GM18951 (cell line): ENCODE results near the gene EVI2A.
A peak's percentile ranks its signal among the peaks of the same experiment; 100 is the strongest.
"Not testable (repeated sequence)": the region's sequence is repeated elsewhere in the genome, so short reads cannot be mapped to it uniquely, and the experiment has no call there.

Experiments used
- POLR2A ChIP-seq: IDR thresholded peaks from 4 replicates; pipeline ENCODE4 v1.6.1; 2011; ENCODE audit warnings: mild to moderate bottlenecking; ENCODE audit not compliant: insufficient read length, insufficient read depth; ENCODE audit errors: extremely low read depth
- in situ Hi-C: fragments of 300-500 bp; cut with MboI; formaldehyde crosslinking; loops from one replicate; pipeline ENCODE4 v1.12.0; 2022; ENCODE audit warnings: low sequenced_read_pairs, mixed read lengths, inconsistent platforms; ENCODE audit not compliant: unreplicated experiment

Gene EVI2A

DNA sequence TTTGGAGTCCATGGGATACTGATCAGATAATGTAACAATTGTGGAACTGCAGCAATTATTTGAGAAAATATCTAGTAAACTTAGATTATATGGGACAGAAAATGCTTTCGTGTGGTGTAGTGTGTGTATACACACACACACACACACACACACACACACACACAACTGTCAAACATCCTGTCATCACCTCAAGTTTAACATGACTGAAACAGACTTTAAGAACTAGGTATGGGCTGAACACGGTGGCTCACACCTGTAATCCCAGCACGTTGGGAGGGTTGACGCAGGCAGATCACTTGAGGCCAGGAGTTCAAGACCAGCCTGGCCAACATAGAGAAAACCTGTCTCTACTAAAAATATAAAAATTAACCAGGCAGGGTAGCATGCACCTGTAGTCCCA lies 544 bp upstream of the EVI2A start:
- no peak for TF ChIP-seq POLR2A
- in situ Hi-C loops, result no loop called here

DNA sequence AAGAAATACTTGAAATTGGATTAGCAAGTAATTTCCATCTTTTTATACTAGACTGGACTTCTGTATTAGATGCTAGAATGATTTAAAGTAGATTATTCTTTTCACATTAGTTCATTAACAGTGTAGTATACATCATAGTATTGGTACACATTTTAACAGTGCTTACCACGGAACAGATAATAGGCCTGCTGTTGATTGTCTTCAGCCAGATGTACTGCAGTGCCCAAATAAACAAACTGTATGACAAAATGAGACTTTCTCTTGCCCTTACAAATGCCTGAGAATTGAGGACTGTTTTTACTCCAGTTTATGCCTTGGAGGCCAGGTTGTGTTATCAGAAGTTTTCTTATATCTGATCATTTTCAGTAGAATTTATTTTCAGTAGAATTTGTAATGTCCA lies 631 bp downstream of the EVI2A start:
- in situ Hi-C loops, result no loop called here
- no peak for TF ChIP-seq POLR2A

DNA sequence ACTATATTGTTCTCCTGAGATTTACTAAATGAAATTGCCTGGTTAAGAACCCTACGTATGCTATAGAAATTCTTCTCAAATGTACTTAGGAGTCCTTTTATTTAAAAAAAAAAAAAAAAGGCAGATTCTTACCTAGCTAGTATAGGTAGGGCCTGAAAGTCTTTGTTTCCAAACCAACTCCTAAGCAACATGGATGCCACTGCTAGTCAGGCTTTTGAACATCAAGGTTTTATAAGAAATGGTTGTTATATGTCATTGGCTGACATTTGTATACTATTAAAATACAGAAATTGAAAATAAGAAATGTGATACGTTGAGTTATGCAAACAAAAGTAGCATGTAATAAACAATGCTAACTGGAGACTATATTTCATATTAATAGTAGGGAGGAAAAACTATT lies 1.2 kb downstream of the EVI2A start:
- TF ChIP-seq POLR2A, result no peak
- in situ Hi-C loops, result no loop called here

DNA sequence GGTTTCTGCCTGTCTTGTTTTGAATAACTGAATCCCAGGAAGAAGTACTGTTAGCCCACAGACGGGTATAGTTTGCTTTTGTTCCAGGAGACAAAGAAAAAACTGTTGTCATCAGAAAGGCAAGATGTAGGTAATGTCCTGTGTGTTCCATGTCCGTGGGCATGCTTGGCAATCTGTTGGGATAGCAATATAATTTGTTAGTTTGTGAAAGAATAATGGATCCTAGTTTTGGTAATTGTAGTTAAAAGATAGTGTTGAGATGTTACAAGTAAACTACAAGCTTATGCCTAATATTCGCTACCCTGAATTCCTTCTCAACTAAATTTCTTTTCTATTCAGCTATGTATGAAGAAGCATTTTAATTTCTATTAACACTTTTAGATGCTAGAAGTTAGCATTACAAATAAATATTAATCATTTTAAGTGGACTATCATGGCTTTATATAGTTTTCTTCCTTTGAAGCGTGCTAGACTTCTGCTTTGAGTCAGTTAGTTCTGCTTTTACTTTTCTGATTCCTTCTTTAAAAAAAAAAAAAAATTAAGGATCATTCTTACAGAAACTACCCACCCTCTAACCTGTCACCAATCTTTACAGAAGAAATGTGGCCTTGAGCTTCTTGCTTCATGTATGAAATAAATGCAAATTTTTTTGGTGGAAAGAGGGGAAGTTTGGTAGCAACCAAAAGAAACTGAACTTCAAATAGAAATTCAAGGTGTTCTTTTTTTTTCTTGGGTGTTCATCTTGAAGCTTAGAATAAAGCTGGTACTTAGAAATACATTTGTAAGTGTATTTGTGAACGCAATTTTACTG lies 2.4 kb downstream of the EVI2A start:
- in situ Hi-C loops, result no loop called here

DNA sequence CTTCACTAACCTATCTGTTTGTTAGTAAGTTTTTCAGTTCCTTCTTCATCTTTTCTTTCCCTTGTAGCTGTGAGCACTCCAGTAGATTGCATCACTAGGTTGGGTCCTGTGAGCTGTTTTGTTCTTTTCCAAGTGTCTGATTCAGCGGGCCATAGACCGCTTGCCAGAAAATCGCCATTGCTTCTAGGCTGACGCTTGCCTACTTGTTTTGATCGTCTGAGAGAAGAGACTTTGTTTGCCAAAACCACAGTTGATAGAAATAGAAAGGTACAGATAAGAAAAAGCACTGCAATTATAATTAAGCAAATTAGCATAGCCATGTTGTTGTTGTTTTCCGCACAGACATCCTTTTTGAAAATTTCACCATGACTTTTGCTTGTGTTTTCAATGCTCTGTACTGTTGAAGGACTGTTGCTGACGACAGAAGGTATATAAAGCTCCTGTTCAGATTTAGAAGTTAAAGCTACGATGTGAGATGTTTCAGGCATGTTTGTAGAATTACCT lies 3.1 kb downstream of the EVI2A start:
- peak; percentile 49 for TF ChIP-seq POLR2A
- in situ Hi-C loops, result no loop called here

More for the DNA sequence above, 2.4 kb downstream of the EVI2A start:
- peak; percentile 17 for TF ChIP-seq POLR2A

DNA sequence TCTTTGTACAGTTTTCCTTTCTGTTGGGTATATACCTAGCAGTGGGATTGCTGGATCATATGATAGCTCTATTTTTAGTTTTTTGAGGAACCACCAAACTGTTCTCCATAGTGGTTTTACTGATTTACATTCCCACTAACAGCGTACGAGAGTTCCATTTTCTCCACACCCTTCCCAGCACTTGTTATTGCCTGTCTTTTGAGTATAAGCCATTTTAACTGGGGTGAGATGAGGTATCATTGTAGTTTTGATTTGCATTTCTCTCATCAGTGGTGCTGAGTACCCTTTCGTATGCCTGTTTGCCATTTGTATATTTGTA lies 6.7 kb downstream of the EVI2A start:
- in situ Hi-C loops, result no loop called here
- no peak for TF ChIP-seq POLR2A

DNA sequence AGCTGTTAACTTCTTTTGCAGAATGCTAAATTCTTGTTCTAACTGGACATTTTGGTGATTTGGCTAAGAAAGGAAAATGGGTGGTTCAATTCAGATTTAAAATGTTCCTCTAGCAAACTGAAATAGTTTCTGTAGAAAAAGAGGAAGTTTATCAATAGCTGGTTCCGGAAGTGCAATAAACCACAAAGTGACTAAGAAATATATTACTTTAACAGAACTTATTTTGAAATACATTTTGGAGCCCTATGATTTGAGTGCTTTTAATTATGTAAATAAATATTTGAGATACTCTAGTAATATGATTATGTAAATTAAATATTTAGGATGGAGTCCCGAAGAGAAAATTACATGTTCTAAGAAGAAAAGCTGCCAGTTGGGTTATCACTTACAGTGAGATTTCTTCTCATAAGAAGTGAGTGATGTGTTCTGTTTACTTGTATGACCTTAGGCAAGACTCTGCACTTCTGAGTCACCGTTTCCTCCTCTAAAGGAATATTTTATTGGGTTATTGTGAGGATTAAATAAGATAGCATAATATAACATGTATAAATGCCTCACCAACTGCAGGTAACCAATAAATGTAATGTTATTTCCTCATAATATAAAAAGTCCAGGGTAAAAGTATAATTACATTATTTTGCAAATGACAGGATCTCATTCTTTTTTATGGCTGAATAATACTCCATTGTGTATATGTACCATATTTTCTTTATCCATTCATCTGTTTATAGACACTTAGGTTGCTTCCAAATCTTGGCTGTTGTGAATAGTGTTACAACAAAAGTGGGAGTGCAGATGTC lies 7.2 kb downstream of the EVI2A start, which contains the start of gene EVI2B:
Gene EVI2B, minus strand, starts transcription at position 73 of the 800 bp plus-strand sequence. CDS start 8,445 bp downstream, outside the sequence.
- in situ Hi-C loops, result no loop called here
- peak; percentile 33 for TF ChIP-seq POLR2A

DNA sequence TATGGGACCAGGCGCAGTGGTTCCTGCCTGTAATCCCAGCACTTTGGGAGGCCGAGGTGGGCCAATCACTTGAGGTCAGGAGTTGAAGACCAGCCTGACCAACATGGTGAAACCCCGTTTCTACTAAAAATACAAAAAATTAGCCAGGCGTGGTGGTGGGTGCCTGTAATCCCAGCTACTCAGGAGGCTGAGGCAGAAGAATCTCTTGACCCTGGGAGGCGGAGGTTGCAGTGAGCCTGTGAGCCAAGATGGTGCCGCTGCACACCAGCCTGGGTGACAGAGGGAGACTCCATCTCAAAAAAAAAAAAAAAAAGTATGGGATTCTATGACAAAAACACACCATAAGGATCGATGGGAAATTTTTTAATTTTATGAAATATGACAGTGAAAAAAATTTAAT lies 9.2 kb downstream of the EVI2A start:
- in situ Hi-C loops, result not testable (repeated sequence)

DNA sequence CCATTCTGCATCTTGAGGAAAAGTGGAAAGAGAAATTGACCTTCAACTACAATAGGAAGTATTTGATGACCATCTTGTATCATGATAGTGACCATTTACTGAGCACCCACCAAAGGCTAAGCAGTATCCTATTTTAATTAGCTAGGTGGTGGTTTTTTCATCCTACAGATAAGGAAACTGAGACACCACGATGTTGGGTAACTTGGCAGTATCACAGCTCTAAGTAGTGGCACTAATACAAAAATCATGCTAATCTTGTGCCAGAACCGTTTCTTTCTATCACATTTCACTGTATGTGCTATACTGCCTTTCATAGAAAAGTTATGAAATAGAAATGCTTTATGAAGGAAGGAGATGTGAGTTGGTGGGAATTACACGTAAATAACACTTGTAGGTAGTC lies 9.9 kb downstream of the EVI2A start:
- in situ Hi-C loops, result no loop called here
- no peak for TF ChIP-seq POLR2A

DNA sequence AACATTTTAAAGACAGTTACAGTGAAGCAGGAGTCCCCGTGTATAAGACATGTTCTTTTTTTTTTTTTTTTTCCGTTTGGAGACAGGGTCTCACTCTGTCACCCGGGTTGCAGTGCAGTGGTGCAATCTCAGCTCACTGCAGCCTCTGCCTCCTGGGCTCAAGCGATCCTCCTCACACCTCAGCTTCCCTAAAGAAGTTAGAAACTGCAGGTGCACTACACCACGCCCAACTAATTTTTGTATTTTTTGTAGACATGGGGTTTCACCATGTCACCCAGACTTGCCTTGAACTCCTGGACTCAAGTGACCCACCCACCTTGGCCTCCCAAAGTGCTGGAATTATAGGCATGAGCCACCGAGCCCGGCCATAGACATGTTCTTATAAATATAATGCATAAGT lies 10.5 kb downstream of the EVI2A start:
- in situ Hi-C loops, result no loop called here
- TF ChIP-seq POLR2A, result no peak

DNA sequence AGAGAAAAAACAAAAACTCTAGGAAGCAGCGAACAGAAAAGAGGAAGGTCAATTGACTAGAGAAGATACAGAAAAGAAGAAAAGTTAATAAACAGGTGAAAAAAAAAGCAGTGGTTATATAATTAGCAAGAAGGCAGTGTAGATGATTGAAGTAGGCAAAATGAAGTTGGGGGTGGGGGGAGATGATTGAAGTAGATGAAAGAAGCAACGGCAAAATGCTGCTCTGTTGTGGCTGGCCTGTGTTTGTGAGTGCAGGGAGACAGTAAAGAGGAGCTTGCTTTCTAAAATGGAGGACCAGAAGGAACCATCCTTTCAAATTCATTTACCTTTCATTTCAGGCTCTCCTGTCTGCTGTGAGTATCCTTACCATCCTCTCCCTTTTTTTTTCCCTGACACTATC lies 11.2 kb downstream of the EVI2A start:
- TF ChIP-seq POLR2A, result no peak
- in situ Hi-C loops, result no loop called here

DNA sequence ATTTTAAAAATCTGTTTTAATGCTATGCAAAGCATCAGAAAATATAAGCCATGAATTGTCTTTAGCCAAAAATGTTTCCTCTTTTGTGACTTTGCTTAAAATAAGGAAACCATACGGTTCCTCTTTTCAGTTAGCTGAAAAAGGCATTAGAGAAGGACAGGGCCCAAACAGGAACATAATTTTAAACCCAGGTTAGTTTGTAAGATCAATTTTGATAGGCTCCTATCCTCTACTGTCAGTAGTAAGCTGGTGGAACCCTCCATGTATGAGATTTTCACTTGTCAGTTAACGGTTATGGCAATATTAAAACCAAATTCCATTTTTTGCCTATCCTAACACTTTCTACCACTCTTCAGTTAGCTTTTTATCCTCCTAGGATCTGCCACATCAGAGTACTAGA lies 11.9 kb downstream of the EVI2A start:
- in situ Hi-C loops, result no loop called here
- peak; percentile 36 for TF ChIP-seq POLR2A

DNA sequence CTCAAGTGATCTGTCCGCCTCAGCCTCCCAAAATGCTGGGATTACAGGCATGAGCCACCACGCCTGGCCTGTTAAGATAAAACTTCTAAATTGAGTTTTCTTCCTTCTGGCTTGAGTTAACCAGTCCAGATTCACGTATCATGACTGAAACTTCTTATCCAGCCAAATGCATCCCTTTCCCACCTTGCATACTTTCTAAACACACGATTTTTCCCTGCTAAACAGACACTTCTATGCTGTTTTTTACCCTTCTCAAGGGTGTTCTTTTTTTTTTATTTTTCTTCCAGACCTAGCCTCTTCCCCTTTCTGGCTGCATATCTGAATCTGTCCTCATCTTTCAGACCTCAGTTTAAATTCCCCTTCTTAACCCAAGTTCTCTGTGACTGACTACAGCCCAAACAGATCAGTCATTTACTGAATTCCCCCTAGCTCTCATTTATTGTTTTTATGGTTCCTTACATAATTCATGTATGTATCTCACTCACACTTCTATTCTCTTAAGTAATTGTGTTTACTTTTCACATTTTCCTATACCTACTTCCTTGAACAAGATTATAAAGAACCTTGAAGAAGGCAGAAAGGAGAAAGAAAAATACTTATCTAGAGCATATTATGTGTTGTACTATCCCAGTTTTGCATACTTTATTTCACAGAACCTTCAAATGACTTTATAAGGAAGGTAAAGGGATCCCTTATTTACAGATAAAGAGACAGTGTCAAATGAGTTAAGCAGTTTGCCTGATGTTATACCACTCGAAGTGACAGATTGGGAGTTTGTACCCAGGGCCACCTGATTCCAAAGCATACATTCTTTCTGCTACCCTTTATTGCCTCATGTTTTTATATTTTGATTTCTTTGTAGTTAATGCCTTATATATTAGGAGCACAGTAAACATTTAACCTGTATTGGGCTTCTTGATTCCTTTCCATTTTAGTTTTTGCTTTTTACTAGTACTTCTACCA lies 12.8 kb downstream of the EVI2A start:
- in situ Hi-C loops, result no loop called here
- no peak for TF ChIP-seq POLR2A

DNA sequence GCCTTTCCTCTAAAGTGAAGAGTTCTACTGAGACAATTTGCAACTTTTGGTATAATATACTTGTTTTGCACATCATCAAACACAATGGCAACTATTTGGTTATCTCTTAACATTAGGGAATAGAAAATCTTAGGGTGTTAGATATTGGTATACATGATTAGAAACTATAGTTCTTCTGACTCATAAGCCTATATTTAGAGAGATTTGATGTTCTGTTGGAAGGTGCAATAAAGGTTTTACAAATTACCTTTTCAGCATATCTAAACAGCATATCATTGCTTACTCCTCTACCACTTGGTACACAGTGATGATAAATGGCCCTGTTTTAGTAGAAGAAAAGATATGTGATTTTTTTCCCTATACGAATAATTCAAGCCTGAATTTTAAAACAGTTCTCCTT lies 13.8 kb downstream of the EVI2A start:
- TF ChIP-seq POLR2A, result no peak
- in situ Hi-C loops, result no loop called here
